ENCODE results near the gene PRRT3.

- TF ChIP-seq JUND (IDR thresholded peaks at IDR 0.05; ENCODE audit: low read length) (no peak), CREB1 (IDR thresholded peaks at IDR 0.05) (no peak), EP300 (IDR thresholded peaks at IDR 0.05; ENCODE audit: borderline replicate concordance in 1 of 2, low read depth in 2 of 2, low read length in 2 of 2) (no peak), SUZ12 (IDR thresholded peaks at IDR 0.05; ENCODE audit: low read length) (no peak)
- TF ChIP-seq, protein P1, sequence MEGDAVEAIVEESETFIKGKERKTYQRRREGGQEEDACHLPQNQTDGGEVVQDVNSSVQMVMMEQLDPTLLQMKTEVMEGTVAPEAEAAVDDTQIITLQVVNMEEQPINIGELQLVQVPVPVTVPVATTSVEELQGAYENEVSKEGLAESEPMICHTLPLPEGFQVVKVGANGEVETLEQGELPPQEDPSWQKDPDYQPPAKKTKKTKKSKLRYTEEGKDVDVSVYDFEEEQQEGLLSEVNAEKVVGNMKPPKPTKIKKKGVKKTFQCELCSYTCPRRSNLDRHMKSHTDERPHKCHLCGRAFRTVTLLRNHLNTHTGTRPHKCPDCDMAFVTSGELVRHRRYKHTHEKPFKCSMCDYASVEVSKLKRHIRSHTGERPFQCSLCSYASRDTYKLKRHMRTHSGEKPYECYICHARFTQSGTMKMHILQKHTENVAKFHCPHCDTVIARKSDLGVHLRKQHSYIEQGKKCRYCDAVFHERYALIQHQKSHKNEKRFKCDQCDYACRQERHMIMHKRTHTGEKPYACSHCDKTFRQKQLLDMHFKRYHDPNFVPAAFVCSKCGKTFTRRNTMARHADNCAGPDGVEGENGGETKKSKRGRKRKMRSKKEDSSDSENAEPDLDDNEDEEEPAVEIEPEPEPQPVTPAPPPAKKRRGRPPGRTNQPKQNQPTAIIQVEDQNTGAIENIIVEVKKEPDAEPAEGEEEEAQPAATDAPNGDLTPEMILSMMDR (IDR thresholded peaks at IDR 0.05; ENCODE audit: control extremely low read depth in 1 of 3, insufficient read depth in 1 of 3, low read depth in 1 of 3, low read length in 3 of 3) = no peak
These were observed 2.6 kb downstream of the PRRT3 start for GRCh38 chr3:9949626-9950025.

Data from H1 (cell line).